K562 (cell line): ENCODE measurements around the gene AP2M1. TPM values are rescaled to one million over a fixed set of nuclear protein-coding genes. Genes with fewer than 3 reads are reported as not detected.

Source experiments
- ATF7 ChIP-seq: fragments of 450-650 bp; IDR thresholded peaks from 2 replicates; pipeline ENCODE4 v1.7.1; 2014; ENCODE audit warnings: mild to moderate bottlenecking, moderate library complexity
- EGR1 ChIP-seq: fragments of 450-650 bp; conservative IDR thresholded peaks from 2 replicates; pipeline ENCODE4 v1.6.1; 2017; ENCODE audit warnings: mild to moderate bottlenecking
- GABPA ChIP-seq: fragments of 200-800 bp; sonication (Bioruptor generic); conservative IDR thresholded peaks from 2 replicates; pipeline ENCODE4 v1.6.1; 2016; ENCODE audit warnings: low read depth, missing genetic modification characterization, missing compliant biosample characterization
- GABPB1 ChIP-seq: sonication (generic); formaldehyde crosslinking; IDR thresholded peaks from 2 replicates; pipeline ENCODE4 v1.8.0; 2022; ENCODE audit warnings: mild to moderate bottlenecking, missing genetic modification reagents
- NFRKB ChIP-seq: fragments of 450-650 bp; IDR thresholded peaks from 2 replicates; pipeline ENCODE4 v1.6.1; 2016; ENCODE audit warnings: low read depth
- POLR2G ChIP-seq: fragments of 200-400 bp; formaldehyde crosslinking; IDR thresholded peaks from 2 replicates; pipeline ENCODE4 v1.6.1; 2017; ENCODE audit warnings: low read depth, mild to moderate bottlenecking, antibody characterized with exemption, low read length, moderate library complexity
- TEAD4 ChIP-seq, 2 experiments: sonication (generic) in 1 of 2; formaldehyde crosslinking in 1 of 2; IDR thresholded peaks; 2 replicates each; pipeline versions ENCODE4 v1.6.1 to v1.8.0; 2012 to 2022; ENCODE audit warnings: borderline replicate concordance in 1 of 2, inconsistent platforms in 1 of 2, low read length in 1 of 2, mild to moderate bottlenecking in 1 of 2, missing genetic modification reagents in 1 of 2
- TFAP4 ChIP-seq: sonication (generic); formaldehyde crosslinking; IDR thresholded peaks from 2 replicates; pipeline ENCODE4 v1.8.0; 2022; ENCODE audit warnings: missing genetic modification reagents, mild to moderate bottlenecking, moderate library complexity, borderline replicate concordance
- UBTF ChIP-seq, 2 experiments: IDR thresholded peaks; 2 replicates each; pipeline ENCODE4 v1.6.1; 2012; ENCODE audit warnings: improper control_type of control experiment in 2 of 2, low read depth in 2 of 2, low read length in 2 of 2, borderline replicate concordance in 1 of 2
- YY1 ChIP-seq, 3 experiments: IDR thresholded peaks; 2 replicates each; pipeline ENCODE4 v1.6.1; 2011; ENCODE audit warnings: low read length in 2 of 3, mild to moderate bottlenecking in 2 of 3, moderate library complexity in 2 of 3, borderline replicate concordance in 1 of 3, control low read depth in 1 of 3, low read depth in 1 of 3; ENCODE audit not compliant: insufficient read depth in 3 of 3, insufficient replicate concordance in 2 of 3, control insufficient read depth in 1 of 3, insufficient read length in 1 of 3; ENCODE audit errors: extremely low read depth in 1 of 3
- ZBTB9 ChIP-seq: fragments of 450-650 bp; formaldehyde crosslinking; IDR thresholded peaks from 2 replicates; pipeline ENCODE4 v1.4.0; 2020; ENCODE audit warnings: mild to moderate bottlenecking, moderate library complexity
- polyA plus RNA-seq, 8 experiments: library from polyadenylated mRNA; depleted of rRNA in 4 of 8; stranded (reverse) in 5 of 8; unstranded in 3 of 8; fragments of >200 nt; fragmentation: Nextera tagmentation in 2 of 8; fragmentation: Illumina TruSeq in 1 of 8; extraction: Ambion mirVana in 2 of 8; extraction: Trizol in 1 of 8; gene quantifications; 2 replicates each; pipeline versions ENCODE4 v1.2.1 to v1.2.3, GENCODE V29; 2011 to 2014; ENCODE audit warnings: inconsistent platforms in 1 of 8, missing spikeins in 1 of 8
- total RNA-seq, 7 experiments: library from RNA; depleted of rRNA in 6 of 7; stranded (reverse); fragments of >200 nt in 6 of 7; fragmentation: Illumina TruSeq in 2 of 7; extraction: Trizol in 2 of 7; gene quantifications; 2 replicates each; pipeline versions ENCODE4 v1.2.1 to v1.2.3, GENCODE V29; 2011 to 2021; ENCODE audit warnings: low replicate concordance in 1 of 7

AP2M1 gene
- total and polyA plus RNA-seq, 9 of the 15 experiments (the other 6 are each of a cell fraction or from before 2014, with no cell fraction given) = 118 to 505 (median 296) TPM

GRCh38 chr3:184176377-184177330 is 2.0 kb downstream of the AP2M1 start (continued):
- TF ChIP-seq GABPA (peak; percentile 33; the same call in 1 of the 2 replicates), ATF7 (peak; percentile 49; the same call in 1 of the 2 replicates), NFRKB (peak; percentile 71; the same call in 1 of the 2 replicates), ZBTB9 (no peak), TFAP4 (CRISPR knock-in tag) (peak; percentile 53; the same call in 1 of the 2 replicates), TEAD4 (IDR thresholded peaks at IDR 0.05; ENCODE audit: low read length) (peak; percentile 35; the same call in 1 of the 2 replicates), TEAD4 (CRISPR knock-in tag; IDR thresholded peaks at IDR 0.05; ENCODE audit: borderline replicate concordance) (no peak), YY1 (IDR thresholded peaks at IDR 0.05; ENCODE audit: borderline replicate concordance in 1 of 3, control insufficient read depth in 1 of 3, extremely low read depth in 1 of 3, insufficient read depth in 3 of 3, insufficient read length in 1 of 3, insufficient replicate concordance in 2 of 3, low read depth in 1 of 3, low read length in 2 of 3) (peak; percentile 1 to 92 (median 77)), UBTF (IDR thresholded peaks at IDR 0.05; ENCODE audit: borderline replicate concordance in 1 of 2, low read depth in 2 of 2, low read length in 2 of 2) (peak; percentile 31 to 70; a peak in 2 of 4 replicates), POLR2G (peak; percentile 50), EGR1 (peak; percentile 62), GABPB1 (CRISPR knock-in tag) (0 out of 2 replicates have a peak, but pooled peaks have one; percentile 46)
- TF ChIP-seq, all 486 proteins: peak for 57
